SIG-M5 (cell line): ENCODE data around the gene CABS1.

Experiments used
- DNase-seq: peaks from one replicate; lab custom pipeline; 2025; lab: John Stamatoyannopoulos, UW

The CABS1 gene

DNA sequence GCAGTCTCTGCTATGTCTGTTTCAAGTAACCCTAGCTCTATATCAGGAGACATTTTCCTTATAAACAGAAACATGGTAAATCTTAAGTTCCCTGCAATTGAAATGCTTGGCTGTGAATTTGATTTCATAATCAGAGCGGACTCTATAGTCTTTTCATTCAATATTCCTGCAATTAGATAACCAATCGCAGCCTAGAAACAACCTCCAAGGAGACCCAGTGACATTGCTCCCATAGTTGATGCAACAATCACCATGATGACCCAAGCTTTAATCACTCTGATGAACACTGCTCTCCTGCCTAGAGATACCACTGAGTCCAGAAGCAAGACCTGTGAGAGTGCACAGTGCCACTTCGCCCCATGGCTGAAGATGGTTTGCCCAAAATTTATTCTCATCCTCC is at the start of gene CABS1:
CABS1 (plus strand) TSS at position 301 of the 400 bp plus-strand sequence; CDS start at position 360, 59 bp downstream.
- DNase-seq, result no peak

DNA sequence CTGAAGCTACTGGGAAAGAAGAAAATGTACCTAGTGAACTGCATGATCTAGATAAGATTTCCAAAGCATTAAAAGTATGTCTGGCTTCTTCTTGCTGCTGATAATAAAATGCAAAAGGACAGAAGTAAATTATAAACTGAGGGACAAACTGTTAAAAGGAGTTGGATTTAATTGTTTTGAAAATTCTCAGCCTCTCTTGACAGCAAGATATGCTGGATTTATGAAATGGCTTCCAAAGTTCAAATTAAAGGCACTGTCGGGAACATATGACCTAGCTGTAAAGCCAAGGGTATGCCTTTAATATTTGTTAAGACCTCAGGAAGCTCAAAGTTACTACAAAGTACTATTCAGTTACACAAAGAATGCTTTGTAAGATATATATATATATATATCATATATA is 46.1 kb upstream of the CABS1 start:
- no peak for DNase-seq

DNA sequence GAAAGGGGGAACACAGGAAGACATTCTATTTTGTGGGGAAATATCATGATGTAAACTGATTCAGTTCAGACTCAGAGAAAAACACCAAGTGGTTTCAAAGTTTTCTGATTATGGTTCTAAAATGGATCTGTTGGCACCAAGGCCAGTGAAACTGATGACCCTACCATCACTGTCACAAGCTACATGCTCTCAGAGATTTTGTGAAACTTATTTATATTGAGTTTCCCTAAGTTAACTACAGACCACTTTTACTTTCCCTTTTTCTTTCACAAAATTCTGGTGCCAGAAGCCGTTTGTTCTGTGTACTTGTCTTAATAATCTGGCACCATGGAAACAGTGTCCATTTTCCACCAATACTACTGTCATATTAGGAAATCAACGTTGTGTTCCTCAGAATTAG is 43.4 kb upstream of the CABS1 start:
- DNase-seq, result no peak

DNA sequence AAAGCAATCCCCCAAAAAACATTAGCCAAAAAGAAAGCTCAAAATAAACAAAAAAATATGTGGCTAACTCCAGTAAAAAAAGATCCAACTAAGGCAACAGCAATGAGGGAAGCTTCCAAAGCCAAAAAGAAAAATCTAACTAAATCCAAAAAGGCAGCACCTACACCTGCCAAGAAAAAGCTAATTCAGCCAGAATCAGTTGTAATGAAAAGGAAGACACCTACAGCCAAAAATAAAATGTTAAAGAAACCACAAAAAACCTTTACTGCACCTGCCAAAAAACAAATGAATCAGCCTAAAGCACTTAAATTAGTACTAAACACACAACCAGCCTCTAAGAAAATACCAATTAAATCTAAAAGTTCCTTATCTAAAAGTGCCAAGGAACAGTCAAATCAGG is 37.2 kb upstream of the CABS1 start:
- DNase-seq, result no peak

DNA sequence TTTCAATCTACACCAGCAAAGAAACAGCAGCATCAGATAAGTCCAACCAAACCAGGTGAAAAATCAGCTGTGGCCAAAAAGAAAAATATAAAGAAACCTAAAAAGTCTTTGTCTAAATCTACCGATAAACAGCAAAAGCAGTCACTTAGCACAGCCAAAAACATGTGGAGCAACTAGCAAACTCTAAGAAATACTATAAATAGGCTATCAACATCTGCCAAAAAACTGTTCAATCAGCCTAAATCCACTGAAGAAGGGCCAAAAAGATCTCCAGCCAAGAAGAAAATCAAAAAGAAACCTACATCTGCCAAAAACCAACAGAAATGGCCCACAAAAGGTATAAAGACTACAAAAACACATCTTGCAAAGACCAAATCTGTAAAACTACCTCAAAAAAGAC is 36.7 kb upstream of the CABS1 start:
- DNase-seq, result no peak

DNA sequence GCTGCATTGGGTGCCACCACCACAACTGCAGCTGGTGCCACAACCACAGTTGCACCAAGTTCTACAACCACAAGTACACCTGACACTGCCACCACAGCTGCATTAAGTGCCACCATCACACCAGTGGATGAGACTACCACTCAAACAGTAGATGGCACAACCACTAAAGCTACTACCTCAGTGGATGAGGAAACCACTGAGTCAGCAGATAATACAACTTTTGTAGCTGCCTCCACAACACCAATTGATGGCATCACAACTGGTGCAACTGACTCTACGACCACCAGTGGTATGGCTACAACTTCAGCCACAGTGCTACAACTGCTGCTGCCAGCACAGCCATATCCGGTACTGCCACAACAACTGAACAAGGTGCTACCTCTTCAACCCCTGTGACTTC is 35.1 kb upstream of the CABS1 start:
- DNase-seq, result no peak

DNA sequence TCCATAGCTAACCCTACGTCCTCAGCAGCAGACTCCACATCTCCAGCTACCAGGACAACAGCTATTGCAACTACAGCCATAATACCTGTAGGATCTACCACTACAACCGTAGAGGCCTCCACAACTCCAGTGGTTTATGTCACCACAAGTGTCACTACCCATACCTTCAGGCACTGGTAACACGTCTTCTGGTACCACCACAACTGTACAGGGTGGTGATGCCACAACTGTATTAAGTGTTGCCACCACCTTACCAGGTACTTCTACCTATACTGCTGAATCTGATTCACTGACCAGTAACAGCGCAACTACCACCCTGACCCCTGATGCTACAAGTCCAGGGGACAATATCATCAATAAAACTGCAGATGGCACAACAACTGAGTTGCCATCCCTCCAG is 34.6 kb upstream of the CABS1 start:
- no peak for DNase-seq

DNA sequence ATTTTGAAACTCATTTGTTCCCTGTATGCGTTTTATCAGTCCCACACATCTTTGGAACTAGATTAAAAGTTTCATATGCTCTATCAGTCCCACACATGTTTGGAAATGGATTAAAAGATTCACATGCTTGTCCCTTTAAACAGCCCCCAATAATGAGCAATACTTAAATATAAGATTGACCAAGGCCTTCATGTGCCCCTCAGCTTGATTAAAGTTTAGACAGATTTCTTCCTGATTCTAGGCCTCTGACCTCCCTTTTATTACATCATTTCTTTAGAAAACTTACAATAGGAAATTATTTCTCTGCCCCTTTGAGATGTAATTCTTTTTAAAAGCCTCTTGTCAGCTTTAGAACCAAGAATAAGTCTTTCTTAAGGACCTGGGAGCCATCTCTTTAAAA is 31.7 kb upstream of the CABS1 start:
- no peak for DNase-seq

DNA sequence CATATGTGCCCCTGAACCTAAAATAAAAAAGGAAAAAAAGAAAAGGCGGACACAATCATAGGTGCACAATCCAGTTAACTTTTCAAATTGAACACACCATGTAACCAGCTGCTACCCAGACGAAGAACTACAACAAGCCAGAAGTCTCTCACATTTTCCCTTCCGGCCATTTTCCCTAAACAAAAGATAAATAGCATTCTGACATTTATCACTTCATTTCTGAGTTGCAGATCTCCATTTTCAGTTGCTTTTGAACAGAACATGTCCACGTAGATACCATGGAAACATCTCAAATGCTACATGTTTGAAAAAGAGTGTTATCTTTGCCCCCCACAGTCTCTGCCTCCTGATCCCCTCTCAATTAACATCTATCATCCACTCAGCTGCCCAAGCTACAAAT is 29.2 kb upstream of the CABS1 start:
- DNase-seq, result no peak

DNA sequence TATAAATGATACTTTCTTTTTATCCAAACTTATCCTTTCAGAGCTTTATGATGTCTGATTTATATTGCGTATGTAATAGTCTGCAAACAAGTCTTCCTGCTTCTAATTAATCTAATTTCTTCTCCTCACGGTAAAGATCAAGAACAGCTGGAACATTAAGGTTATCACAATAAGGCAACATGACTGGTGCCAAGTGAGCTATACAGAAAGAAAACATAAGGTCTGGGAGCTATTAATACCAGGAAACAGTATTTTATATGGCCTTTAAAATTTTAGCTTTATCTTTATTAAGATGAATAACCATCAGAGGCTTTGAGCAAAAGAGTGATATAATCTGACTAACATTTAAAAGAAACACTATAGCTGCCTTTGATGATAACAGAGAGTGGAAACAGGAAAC is 28.7 kb upstream of the CABS1 start:
- DNase-seq, result no peak

DNA sequence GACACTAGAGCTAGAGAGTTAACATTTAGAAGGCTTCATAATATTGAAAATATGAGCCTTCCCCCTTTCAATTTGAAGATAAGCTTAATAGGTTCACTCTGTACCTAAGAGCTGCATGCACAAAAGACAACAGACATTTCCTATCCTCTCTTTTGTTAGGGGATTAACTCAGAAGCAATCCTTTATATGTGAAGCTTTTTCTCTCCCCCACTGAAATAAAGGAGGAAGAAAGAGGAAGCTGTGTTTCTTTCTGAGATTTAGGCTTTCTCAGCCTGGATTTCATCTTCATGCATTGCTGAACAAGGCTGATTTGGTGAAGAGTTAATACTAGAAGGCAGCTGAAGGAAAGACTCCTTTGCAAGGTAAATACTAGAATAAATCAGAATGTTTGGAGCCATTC is 21.0 kb upstream of the CABS1 start:
- DNase-seq, result no peak

DNA sequence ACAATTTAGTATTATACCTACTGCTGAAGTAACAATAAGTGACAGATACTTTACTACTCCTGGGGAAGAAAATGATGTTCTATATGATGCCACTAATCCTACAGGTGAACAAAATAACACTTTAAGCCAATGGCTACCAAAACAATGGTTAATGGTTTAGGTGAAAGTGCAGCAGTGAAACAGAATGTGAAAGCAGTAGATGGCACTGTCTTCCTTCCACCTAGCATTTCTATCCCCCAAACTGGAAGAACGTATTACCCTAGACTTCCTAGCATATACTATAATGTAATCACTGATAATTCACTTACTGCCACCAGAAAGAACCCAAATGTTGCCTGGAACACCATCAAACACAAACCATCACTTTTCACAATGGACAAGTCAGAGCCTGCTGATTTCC is 18.9 kb upstream of the CABS1 start:
- no peak for DNase-seq

DNA sequence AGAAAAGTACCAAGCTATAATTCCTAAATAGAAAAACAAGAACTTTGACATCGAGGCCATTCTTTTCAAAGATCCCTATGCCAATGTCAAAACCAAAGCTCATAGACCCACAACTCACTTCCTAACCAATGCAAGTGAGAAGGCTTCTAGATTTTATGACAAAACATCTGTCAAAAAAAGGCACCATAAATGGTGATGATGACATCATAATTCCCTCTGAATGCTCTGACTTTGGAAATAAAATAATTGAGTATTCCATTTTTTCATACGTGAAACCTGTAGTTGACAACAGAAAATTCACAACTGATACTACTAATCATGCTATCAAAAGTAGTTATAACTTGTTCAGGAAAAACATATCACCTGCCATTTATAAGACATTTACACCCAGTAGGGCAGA is 8.7 kb upstream of the CABS1 start:
- no peak for DNase-seq

DNA sequence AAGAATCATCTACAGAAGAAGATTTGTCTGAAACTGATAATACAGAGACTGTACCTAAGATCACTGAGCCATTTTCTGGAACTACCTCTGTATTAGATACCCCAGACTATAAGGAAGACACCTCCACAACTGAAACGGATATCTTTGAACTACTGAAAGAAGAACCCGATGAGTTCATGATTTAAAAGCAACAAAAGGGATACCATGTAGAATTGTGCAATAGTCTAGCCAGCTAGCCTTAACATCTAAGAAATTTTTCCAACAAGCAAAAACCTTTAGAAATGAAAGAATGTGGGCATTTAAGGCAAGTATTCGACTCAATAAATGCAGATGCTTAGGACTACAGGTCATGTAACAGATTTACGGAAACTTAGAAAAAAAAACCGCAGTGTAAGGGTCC is 1.3 kb downstream of the CABS1 start:
- no peak for DNase-seq

DNA sequence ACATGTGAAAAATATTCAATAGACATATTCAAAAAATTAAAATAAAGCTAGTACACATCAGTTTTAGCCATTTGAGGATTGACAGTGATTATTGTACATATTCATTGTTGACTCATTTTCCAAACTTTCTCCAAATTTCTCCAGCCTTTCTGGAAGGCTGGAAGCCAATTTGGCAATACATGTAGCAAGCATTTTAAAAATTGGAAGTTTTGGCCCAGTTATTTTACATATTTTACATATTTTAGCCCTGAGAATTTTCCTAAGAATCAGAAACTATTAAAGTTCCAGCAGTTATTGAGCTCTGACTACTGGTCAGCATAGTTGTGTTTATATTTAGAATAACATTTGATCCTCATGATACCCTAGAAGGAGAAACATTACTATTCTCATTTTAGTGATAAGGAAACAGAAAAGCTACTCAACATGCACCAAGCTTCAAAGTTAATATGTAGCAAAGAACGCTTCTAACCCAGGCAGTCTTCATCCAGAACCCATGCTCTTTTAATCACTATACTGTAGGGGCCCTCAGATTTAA is 3.2 kb downstream of the CABS1 start:
- DNase-seq, result no peak

DNA sequence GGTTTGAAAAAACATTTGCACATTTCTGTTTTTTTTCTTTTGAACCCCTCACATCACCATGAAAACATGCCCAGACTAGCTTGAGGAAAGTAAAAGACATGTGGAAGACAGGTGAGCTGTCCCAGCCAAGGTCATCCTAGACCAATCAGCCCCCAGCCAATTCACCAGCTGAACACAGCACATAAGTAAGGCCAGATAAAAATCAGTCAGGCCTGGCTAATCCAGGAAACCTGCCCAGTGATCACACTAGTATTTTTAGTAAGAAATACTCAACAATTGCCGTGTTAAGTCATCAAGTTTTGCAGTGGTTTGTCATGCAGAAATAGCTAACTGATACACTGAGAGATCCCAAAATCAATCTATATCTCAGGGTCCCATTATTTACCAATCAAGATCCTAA is 21.4 kb downstream of the CABS1 start:
- no peak for DNase-seq

DNA sequence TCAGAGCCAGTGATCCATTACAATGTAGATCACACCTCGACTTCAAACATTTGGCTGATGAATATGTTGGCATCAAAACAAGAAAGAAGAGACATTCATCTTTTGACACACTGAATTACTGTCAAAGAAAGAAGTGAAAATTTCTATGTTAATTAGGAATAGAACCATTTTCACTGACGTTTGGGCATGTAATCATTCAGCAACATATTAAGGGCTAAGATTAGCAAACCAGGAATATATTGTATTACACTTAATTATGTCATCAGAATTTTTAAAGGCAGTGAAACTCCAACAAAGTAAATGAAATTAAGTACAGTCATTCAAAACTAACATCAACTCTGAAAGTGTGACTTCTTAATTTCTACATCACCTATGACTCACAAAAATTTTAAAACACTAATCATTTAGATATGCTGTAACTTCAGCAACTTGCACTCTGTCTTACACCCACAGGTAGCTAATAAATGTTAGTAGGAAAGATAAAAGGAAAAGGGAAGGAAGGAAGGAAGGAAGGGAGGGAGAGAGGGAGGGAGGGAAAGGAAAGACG is 24.4 kb downstream of the CABS1 start:
- DNase-seq, result no peak

DNA sequence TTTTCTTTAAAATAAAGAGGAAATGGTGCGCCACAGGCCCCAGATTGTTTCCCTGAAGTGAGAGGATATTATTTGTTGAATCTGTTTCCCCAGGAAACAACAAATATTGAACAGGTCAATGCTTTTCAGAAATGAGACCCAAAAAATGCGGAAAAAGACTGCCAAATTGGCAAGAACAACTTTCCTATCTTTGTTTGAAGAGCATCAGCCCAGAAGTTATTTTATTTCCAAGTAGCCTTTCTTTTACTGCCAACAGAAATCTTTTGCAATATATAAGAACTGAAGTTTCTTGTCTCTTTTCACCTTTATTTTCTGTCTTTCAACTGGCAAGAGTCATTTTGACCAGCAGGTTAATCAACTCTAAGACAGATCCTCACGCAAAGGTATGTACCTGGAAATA is 25.7 kb downstream of the CABS1 start, which contains the start of gene SMR3A:
SMR3A (plus strand) TSS at position 301 of the 400 bp plus-strand sequence. CDS start 1,356 bp downstream, outside the sequence.
- DNase-seq, result no peak

DNA sequence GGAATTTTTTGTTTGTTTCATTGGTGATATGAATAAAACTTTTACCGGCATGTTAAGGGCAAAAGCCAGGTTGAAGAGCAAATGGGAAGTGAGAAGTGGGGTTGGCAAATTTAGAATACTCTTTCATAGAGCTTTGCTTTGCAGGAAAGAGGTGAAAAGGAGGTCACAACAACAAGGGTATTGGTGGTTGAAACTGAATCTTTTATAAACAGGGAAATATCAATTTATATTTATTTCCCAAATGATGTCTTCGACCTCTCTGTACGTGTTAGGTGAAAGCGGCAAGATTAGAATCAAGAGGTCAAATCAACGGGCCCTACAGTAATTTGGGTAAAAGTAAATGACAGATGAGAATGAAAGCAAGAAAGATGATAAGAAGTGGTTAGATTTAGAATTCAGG is 29.2 kb downstream of the CABS1 start:
- DNase-seq, result no peak

DNA sequence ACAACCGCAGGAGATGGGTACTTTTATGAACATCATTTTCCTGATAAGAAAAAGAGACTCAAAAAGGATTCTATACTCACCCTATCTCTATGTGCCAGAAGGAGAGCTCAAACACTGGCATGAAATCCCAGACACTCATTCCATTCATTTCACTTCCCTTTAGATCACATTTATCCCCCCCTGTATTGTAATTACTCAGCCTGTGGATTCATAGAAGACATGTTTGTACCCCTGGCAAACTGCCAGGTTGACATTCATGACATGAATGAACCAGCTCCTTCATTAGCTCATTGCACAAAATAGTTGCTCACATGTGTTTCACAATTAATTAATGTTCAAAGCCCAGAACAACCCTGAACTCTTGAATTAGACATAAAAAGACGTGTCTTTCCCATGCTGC is 30.7 kb downstream of the CABS1 start:
- DNase-seq, result no peak

DNA sequence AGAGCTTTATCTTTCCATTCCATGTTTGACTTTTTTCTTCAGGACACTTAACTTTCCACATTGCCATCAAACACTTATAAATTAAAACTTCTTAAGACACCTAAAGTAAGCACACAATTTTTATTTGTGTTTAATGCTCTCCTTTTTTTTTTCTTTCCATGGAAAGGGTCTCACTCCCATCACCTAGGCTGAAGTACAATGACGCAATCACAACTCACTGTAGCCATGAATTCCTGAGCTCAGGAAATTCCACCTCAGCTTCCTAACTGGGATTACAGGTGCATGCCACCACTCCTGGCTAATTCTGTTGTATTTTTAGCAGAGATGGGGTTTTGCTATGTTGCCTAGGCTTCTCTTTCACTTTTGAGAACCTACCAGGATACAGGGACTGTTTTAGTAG is 33.0 kb downstream of the CABS1 start:
- no peak for DNase-seq

DNA sequence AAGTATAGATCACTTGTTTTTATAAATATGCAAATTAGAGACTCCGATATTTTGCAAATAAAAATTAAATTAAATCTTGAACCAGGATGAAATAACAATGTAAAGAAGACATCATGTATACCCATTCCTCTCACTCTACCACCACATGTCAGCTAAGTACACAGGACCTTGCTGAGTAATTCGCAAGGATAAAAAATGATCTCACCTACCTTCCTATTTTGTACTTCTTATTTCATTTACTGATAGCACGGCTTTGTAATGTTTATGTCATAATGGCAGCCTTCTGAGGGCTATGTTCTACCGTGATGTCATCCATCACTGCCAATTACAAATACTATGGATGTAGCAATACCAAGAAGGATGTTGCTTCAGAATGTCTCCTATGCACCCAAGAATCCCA is 37.2 kb downstream of the CABS1 start:
- DNase-seq, result no peak

DNA sequence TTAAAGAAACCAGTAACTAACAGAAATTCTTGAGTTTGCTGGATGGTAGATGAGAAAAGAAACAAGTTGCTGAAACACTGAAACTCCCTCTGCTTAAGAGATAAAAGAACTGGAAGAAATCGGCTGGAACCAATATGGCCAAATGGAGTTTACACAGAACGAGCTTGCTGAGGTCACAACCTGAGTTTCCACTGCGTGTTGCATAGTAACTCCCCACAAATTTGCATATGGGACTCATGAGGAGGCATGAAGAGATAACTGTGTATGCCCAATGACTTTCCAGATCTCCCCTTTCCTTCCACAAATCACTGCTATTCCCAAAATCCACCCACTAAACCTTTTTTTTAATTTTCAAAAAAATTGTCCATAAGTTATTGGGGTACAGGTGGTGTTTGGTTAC is 38.0 kb downstream of the CABS1 start:
- DNase-seq, result no peak

DNA sequence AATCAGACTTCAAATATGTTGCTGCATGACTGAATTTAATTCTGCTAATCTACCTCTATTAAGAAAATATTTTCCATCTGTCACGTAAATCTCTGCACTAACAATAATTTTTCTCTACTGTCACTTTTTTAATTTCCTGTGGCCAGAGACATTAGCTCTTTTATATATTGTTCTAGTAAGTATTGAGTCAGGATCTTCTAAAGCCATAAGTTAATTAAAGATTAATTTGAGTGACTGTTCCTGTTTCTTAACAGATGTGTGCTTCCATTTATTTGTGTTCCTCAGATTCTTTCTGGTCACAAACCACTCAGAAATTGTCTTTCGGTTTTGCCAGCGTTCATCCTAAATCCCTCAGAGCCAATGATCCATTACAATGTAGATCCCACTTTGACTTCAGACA is 45.8 kb downstream of the CABS1 start:
- DNase-seq, result no peak
